Activated naive CD4-positive, alpha-beta T cell treated with anti-CD3 and anti-CD28 coated beads, Interleukin-2, amount 50 U/mL, for 16 hours (primary cell): ENCODE measurements around the gene DMRTB1.
A peak's percentile ranks its signal among the peaks of the same experiment; 100 is the strongest.
"Not testable (repeated sequence)": the region's sequence is repeated elsewhere in the genome, so short reads cannot be mapped to it uniquely, and the experiment has no call there.

Source experiments
- DNase-seq: peaks from one replicate; pipeline ENCODE4 v3.0.0-alpha.2; 2020

DMRTB1 gene

GRCh38 chr1:53459321-53460175 is at the start of gene DMRTB1:
TSS of gene DMRTB1 (plus strand) at chr1:53459399. CDS start at chr1:53459454, 55 bp downstream.
- DNase-seq, result no peak

GRCh38 chr1:53409695-53410094 is 49.5 kb upstream of the DMRTB1 start:
- no peak for DNase-seq

- no peak for DNase-seq
Measured at GRCh38 chr1:53410100-53410541, 49.1 kb upstream of the DMRTB1 start.

- no peak for DNase-seq
Measured at GRCh38 chr1:53410701-53411100, 48.5 kb upstream of the DMRTB1 start.

GRCh38 chr1:53411541-53412152 is 47.6 kb upstream of the DMRTB1 start:
- DNase-seq, result no peak

- DNase-seq, result no peak
Measured at GRCh38 chr1:53412285-53413174, 46.7 kb upstream of the DMRTB1 start.

- DNase-seq, result peak; percentile 28
Measured at GRCh38 chr1:53413175-53414001, 45.8 kb upstream of the DMRTB1 start.

GRCh38 chr1:53414632-53415031 is 44.6 kb upstream of the DMRTB1 start:
- no peak for DNase-seq

- no peak for DNase-seq
Measured at GRCh38 chr1:53415432-53415831, 43.8 kb upstream of the DMRTB1 start.

- DNase-seq, result no peak
Measured at GRCh38 chr1:53416269-53416813, 42.9 kb upstream of the DMRTB1 start.

GRCh38 chr1:53417074-53417511 is 42.1 kb upstream of the DMRTB1 start:
- DNase-seq, result no peak

GRCh38 chr1:53419034-53419433 is 40.2 kb upstream of the DMRTB1 start:
- DNase-seq, result no peak

GRCh38 chr1:53420341-53420740 is 38.9 kb upstream of the DMRTB1 start:
- no peak for DNase-seq

GRCh38 chr1:53421208-53421607 is 38.0 kb upstream of the DMRTB1 start:
- no peak for DNase-seq

GRCh38 chr1:53430261-53430660 is 28.9 kb upstream of the DMRTB1 start:
- DNase-seq, result no peak

- no peak for DNase-seq
Measured at GRCh38 chr1:53430779-53431178, 28.4 kb upstream of the DMRTB1 start.

- no peak for DNase-seq
Measured at GRCh38 chr1:53431244-53431643, 28.0 kb upstream of the DMRTB1 start.

GRCh38 chr1:53431805-53432565 is 27.2 kb upstream of the DMRTB1 start:
- DNase-seq, result no peak

GRCh38 chr1:53432611-53433010 is 26.6 kb upstream of the DMRTB1 start:
- DNase-seq, result no peak

GRCh38 chr1:53434405-53435007 is 24.7 kb upstream of the DMRTB1 start:
- not testable (repeated sequence) for DNase-seq

- no peak for DNase-seq
Measured at GRCh38 chr1:53435151-53435550, 24.0 kb upstream of the DMRTB1 start.
